Cerebellar cortex (tissue), 1 donor: ENCODE results near the gene MET.
"Not testable (repeated sequence)": the region's sequence is repeated elsewhere in the genome, so short reads cannot be mapped to it uniquely, and the experiment has no call there.

Source experiments
- DNase-seq: peaks from one replicate; pipeline ENCODE4 v3.0.0-alpha.2; 2015; ENCODE audit warnings: low spot score

MET gene

DNA sequence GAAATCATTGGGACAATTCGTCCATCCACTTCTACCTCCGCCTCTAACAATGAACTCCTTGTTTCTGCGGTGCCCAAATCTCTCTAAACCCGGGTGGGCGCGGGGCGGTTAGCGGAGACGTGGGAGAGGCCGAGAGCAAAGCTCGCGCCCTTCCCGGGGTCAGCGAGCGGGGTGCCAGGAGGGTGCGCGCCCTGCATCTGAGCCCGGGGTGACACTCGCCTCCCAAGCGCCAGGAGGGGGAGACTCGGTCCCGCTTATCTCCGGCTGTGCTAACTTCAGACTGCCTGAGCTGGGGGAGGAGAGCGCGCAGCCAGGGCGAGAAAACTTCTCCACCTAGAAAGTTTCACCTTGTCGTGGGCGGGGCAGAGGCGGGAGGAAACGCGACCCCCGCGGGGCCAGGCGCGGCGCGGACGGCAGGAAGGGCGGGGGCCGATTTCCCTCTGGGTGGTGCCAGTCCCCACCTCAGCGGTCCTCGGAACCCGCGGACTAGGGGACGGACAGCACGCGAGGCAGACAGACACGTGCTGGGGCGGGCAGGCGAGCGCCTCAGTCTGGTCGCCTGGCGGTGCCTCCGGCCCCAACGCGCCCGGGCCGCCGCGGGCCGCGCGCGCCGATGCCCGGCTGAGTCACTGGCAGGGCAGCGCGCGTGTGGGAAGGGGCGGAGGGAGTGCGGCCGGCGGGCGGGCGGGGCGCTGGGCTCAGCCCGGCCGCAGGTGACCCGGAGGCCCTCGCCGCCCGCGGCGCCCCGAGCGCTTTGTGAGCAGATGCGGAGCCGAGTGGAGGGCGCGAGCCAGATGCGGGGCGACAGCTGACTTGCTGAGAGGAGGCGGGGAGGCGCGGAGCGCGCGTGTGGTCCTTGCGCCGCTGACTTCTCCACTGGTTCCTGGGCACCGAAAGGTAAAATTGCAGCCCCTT lies at the start of gene MET:
MET (plus strand) TSS at position 516 of the 915 bp plus-strand sequence. CDS start 26,889 bp downstream, outside the sequence.
- DNase-seq, result peak; percentile 6

DNA sequence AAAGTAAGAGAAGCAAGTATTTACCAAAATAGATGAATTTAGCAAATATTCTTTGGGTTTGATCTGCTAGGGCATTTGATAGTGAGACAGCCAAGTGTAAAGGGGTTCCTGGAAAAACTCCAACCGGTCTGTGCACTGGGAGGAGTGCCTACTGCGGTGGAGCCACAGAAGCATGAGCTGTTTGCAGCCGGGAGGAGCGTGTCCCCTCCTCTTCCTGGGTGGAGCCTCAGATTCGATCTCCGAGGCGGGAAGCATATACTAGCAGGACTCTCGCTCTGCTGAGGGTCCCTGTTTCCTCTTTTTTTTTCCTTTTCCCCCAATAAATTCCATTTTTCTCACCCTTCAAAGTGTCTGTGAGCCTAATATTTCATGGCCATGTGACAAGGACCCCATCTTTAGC lies 45.1 kb upstream of the MET start:
- no peak for DNase-seq

DNA sequence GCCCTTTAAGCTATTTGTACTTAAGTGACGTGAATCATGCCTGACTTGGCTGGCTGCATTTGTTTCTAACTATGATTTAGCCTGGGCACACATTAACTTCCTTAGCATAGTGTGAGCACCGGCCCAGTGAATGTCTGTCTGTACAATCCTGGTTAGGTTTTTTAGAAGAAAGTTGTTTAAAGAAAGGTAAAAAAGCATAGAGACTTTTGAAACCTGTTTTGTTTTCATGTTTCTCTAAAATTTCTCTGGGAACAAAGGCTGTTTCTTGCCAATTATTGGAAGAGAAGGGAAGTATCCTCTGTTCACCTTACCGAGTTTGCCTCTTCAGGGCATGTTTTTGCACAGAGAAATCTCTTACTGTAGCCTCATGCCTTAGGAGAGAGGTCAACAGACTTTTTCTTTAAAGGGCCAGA lies 42.9 kb upstream of the MET start:
- no peak for DNase-seq

DNA sequence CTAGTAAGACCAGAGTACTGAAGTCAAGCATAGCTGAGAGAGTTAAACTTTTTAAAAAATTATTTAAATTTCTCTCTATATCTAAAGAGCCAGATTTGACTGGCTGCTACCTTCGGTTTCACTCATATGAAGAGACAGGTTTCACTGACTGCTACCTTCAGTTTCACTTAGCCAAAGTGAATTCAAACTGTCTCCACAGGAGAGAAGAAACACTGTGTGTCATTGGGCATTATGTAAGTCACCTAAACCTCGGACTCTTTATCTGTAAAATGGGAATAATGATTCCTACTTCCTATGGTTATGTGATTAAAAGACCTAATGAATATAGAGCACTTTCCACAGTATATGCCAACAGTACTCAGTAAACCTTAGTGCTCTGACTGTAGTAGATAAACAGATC lies 41.6 kb upstream of the MET start:
- DNase-seq, result no peak

DNA sequence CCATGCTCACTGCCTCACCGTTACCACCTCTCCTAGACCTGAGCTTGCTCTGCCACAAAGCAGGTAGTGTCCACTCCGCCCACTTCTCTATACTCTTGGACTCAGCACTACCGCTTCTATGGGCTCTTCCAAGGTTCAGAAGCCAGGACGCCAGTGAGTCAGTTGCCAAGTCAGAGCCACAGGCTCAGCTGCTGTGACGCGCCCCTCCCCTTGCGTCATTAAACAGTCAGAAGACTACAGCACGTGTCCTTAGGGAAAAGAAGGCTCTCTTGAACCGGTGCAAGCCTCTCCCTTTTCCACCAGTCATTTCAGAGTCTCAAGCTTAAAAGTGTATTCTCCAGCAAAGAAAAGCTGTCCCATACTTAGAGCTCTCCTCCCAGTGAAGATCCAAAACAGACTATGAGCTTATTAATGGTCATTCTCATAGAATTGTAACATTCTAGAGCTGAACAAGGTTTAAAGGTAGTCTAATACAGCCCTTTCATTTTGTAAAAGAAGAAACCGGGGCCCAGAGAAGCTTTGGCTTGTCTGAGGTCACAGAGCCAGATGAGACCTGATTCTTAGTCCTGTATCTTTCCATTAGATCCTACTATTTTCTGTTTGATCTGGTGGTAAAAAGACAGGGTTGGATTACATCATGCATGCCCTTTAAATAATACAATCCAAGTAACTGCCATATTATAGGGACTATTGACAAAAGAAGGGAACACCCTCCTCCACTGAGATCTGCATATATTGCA lies 40.9 kb upstream of the MET start:
- DNase-seq, result no peak

DNA sequence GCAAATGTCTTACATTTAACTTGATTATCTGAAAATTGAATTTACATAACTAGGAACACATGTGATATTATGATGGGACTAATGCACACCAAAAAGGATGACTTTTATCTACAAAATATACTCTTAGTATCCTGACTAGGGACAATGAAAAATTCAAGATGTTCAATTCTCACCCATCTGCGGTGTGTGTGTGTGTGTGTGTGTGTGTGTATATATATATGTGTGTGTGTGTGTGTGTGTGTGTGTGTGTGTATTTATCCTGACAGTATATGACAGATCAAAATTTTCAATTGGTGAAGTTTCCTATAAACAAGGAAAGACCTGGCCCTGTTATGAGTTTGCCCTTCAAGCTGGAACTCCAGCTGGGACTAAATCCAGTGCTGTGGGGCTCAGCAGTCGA lies 40.3 kb upstream of the MET start:
- no peak for DNase-seq

DNA sequence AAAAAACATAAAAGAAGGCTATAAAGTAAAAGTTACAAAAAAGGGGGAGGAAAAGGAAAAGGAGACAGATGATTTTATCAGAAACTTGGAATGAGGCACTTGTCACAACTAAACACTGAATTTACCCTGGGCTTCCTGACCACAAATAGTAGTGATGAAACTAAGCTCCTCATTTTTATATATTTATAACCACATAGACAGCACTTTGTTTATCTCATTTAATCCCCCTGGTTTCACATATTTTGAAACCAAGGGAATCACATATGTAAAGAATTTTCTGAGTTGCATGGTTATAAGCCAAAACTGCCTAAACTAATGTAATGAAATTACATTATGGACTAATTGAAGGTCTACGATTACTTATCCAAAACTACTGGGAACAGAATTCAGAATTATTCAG lies 39.6 kb upstream of the MET start:
- DNase-seq, result no peak

DNA sequence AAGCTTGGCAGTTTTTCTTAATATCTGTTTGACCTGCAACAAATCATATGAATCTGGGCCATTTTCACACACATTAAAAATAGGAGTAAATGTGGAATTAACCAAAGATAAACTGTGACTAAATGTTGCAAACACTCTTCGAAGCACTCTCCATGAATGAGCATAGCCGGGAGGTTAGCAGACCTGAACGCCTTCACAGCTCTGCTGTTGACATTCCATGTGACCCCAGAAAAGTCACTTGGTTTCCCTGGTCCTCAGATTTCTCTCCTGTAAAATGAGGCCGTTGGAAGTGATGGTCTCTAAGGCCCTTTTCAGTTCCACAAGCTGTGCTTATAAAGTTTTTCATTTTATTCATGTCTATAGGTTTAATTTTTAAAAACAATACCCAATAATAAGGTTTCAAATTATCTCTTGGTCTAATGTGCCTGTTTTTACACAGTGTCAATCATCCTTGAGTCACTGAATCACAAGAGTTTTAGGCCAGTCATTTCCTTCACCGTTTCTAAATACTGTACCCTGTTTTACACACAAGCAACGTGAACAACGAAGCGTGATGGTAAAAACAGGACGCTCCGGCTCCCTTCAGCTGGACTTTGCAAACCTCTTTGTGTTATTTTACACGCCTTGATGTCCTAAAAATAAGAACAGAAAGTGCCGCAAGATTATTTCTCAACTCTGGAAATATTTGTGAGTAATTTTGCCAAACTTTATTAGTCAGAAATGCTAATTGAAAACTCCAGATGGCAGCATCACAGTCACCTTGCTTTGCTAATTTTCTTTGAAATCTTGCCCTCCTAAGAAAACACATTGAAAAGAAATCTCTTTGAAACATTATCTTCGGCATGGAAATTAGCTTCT lies 38.6 kb upstream of the MET start:
- DNase-seq, result no peak

DNA sequence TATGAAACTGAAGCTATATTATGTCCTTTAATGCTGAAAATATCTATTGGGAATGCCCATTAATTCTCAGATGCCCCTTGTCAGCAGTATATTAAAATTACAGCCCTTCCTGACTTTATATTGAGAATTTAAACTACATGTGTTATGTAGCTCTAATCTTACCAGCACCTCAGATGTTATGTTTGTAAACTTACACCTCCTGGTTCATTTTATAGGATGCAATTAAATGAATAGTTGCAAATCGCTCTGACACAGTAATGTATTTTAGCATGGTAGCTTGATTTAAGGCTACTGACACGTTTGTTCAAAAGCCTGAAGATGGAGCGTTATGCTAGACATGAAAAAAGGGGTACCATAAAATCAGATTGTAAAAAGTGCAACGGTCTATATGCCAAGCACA lies 35.0 kb upstream of the MET start:
- no peak for DNase-seq

DNA sequence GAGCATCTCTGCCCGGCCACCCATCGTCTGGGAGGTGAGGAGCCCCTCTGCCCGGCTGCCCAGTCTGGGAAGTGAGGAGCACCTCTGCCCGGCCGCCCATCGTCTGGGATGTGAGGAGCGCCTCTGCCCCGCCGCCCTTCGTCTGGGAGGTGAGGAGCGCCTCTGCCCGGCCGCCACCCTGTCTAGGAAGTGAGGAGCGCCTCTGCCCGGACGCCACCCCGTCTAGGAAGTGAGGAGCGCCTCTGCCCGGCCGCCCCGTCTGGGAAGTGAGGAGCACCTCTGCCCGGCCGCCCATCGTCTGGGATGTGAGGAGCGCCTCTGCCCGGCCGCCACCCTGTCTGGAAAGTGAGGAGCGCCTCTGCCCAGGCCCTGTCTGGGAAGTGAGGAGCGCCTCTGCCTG lies 33.4 kb upstream of the MET start:
- not testable (repeated sequence) for DNase-seq

DNA sequence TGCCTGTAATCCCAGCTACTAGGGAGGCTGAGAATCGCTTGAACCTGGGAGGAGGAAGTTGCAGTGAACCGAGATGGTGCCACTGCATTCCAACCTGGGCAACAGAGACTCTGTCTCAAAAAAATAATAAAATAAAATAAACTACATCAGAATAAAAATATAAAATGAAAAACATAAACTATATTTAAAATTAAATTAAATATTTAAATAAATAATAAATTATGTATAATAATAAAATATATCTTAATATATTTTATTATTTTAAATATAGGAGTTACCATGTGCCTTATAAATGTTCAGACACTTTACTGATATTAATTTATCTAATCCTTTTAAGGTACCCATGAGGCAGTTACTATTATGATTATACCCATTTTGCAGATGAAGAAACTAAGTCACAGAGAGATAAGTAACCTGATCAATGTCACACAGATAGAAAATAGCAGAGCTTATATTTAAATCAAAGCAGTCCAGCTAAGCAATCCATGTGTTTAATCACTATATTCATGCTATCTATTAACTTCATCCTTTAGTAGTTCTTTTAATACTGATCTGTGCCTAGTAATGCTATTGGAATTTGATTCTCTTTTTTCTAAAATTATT lies 30.3 kb upstream of the MET start:
- DNase-seq, result no peak

DNA sequence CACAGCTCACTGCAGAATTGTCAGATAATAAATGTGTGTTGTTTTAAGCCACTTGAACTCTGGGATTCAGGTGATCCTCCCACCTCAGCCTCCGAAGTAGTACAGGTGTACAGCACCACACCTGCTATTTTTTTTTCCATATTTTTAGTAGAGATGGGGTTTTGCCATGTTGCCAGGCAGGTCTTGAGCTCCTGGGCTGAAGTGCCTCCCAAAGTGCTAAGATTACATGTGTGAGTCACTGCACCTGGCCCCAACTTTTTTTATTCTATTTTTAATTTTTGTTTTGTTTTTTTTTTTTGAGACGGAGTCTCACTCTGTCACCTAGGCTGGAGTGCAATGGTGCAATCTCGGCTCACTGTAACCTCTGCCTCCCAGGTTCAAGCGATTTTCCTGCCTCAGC lies 28.8 kb upstream of the MET start:
- not testable (repeated sequence) for DNase-seq

DNA sequence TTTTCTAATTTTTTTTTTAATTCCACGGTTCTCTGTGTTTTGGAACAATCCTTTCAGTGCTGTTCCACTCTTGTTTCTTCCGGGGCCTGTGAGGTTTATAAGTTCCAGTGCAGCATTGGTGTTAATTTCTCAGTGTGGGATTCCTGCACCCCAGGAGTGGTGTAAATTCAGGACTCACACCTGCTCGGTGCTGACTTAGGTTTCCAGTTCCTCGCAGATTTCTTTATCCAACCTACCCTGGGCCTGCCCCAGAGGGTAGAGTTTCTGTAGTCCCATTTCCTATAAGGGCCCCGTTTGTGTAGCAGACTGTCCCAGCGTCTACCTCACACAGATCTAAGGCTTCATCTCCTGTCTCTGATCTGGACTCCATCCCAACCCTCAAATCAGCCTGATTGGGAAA lies 27.4 kb upstream of the MET start:
- no peak for DNase-seq

DNA sequence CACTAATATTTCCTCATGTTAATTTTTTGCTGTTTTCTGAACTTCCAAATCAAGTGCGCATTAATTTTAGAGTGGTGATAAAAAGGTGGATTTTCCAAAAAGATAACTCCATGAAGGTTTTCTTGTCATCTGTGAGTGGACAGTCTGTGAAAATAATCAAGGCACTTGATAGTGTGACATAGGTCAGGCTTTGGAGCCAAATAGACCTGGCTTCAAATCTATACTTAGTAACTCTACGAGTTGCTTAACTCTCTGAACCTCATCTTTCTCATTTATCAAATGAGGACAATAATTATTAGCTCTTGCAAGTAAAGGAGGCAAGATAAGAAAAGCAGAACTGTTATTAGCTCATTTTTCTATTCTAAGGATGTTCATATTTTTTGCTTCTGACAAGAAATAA lies 24.7 kb upstream of the MET start:
- no peak for DNase-seq

DNA sequence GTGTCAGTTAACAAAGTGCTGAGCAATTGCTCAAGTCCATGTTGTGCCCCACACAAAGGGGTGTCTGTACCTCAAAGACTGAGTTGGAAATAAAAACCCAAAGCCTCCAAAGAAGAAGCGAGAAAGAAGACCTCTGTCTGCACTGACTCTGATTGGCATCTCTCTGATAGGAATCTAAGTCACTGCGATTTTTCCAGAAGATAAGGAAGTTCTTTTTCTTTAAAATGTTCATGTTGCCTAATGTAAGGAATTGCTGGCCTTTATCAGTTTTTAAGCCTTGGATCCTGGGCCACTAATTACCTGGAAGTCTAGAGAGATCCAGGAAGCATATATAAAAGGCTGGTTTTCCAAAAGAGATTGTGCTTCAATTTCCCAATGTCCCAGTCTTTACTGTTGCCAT lies 24.1 kb upstream of the MET start:
- DNase-seq, result no peak

DNA sequence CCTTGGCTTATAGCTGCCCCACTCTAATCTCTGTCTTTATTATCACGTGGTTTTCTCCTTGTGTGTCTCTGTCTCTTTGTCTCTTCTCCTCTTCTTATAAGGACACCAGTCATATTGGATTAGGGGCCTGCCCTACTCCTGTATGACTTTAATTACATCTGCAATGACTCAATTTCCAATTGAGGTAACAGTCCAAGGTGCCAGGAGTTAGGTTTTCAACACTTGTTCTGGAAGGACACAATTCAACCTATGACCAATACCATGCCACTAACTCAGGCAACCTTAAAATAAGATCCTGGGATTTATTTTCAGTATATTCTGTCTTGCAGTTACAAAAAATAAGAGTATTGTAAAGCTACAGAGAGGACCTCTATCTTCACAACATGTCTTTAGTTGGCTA lies 21.6 kb upstream of the MET start:
- DNase-seq, result no peak

DNA sequence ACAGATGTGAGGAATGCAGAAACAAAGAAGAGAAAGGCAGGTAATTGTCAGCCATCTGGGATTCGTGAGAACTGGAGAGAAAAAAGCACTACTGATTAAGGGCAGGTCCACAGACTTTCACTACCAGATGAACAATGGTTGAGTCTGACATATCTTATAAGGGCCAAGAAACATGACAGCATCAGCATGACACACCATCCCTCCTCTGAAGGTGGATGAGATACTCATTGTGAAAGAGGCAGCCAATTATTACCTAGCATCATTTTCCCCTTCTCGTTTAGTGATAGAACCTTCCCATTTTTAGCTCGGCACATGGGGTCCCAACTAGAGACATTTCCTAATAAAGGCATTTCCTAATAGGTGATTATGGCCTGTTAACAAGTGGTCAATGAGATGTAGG lies 19.2 kb upstream of the MET start:
- no peak for DNase-seq

DNA sequence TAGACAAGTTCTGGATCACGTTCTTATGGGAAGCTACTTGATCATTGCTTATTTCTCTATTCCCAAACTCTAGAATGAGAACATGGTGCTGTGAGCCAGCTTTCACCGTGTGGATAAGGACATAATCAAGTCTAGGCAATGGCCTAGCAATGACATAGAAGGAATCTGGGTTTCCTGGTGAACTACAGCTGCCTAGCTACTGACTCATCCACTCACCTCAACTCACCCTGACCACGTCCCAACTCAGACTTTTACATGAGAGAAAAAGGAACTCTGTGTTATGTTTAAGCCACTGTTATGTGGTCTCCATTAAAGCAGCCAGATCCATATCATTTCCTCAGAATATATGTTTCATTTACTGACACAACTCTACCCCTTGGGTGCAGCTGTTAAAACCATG lies 18.8 kb upstream of the MET start:
- no peak for DNase-seq

DNA sequence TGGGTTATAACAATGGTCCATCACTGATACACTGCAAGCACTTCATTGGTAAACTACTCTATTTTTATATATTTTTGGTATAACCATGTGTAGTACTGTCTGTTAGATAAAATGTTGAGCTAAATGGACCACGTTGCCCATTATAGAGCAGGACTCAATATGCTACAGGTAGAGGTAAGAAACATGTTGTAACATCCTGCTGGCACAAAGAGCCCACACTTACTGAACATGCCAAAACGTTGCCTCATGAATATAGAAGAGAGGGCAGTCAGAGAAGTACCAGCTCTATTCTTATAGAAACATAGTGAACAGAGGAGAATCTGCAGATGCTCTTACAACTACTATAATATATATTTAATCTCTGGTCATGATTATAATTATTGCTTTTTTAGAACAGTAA lies 18.4 kb upstream of the MET start:
- DNase-seq, result no peak

DNA sequence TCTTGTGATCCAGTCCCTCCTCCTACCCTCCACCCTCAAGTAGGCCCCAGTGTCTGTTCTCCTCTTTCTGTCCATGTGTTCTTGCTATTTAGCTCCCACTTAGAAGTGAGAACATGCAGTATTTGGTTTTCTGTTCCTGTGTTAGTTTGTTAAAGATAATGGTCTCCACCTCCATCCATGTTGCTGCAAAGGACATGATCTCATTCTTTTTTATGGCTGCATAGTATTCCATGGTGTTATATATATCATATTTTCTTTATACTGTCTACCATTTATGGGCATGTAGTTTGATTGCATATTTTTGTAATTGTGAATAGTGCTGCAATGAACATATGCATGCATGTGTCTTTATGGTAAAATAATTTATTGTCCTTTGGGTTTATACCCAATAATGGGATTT lies 12.7 kb upstream of the MET start:
- DNase-seq, result not testable (repeated sequence)

DNA sequence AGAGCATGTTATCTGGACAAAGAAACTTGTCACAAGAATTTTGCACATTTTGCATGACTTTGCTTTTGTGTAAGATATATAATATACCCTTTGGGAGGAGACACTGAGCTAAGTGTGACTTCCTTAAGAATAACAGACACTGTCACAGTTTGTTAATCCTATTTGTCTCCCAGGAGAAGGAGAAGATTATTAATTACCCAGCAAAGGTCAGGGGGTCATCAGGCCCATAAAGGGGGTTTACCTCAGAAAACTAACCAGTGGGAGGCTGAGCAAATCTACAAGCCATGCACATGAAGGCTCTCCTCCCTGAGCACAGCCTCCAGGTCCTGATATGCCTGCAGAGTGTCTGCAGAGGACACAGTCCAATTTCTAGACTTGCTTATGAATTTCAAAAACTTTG lies 10.1 kb upstream of the MET start:
- DNase-seq, result no peak

DNA sequence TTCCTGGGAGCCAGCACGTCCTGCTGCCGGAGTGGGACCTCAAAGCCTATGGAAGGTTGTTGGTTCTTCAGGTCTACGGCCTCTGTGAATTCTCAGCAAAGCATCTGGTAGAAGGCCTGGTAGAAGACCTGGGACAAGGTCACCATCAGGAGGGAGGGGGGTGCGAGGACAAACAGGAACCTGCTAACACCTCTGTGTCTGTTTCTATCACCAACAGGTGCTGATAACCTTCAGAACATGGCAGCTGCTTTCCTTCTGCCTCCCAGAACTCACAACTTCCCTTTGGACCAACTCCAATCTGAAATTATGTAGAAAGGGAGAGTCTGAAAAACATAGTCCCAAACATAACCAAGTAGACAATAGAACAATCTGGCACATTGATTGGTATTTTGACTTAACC lies 8.3 kb upstream of the MET start:
- DNase-seq, result no peak
